ENCODE results near the gene SOD1.

SOD1 gene

GRCh38 chr21:31670070-31670469 is 10.6 kb downstream of the SOD1 start:
- peaks cover 43 to 49% (median 44%) of the 10 kb centered on the region in 3 donors for H3K36me3 ChIP-seq
- H3K9me3 ChIP-seq, result no peaks in the 10 kb centered on the region
- no peaks in the 10 kb centered on the region for H3K27me3 ChIP-seq
- intact Hi-C loops (cut with DNase I; ENCODE audit: low total_unique reads), result no loop called here
- H3K4me3 ChIP-seq, result no peak overlapping the region
- no peak for DNase-seq
- peaks cover 0 to 6% (median 0%) of the 10 kb centered on the region in 4 donors for H3K4me1 ChIP-seq
- no peak for TF ChIP-seq CTCF (IDR thresholded peaks at IDR 0.05)
- no peak overlapping the region for H3K27ac ChIP-seq

GRCh38 chr21:31671146-31671716 is 11.7 kb downstream of the SOD1 start:
- no peaks in the 10 kb centered on the region for H3K27me3 ChIP-seq
- TF ChIP-seq CTCF (IDR thresholded peaks at IDR 0.05), result no peak
- intact Hi-C loops (cut with DNase I; ENCODE audit: low total_unique reads), result no loop called here
- DNase-seq, result no peak
- H3K4me3 ChIP-seq, result no peak overlapping the region
- H3K9me3 ChIP-seq, result no peaks in the 10 kb centered on the region
- no peaks in the 10 kb centered on the region for H3K4me1 ChIP-seq
- H3K36me3 ChIP-seq, result peaks cover 43 to 48% (median 44%) of the 10 kb centered on the region in 3 donors
- H3K27ac ChIP-seq, result no peak overlapping the region

GRCh38 chr21:31671931-31672330 is 12.4 kb downstream of the SOD1 start:
- no peaks in the 10 kb centered on the region for H3K9me3 ChIP-seq
- no peak for DNase-seq
- no peak for TF ChIP-seq CTCF (IDR thresholded peaks at IDR 0.05)
- H3K4me3 ChIP-seq, result no peak overlapping the region
- H3K27ac ChIP-seq, result no peak overlapping the region
- no peaks in the 10 kb centered on the region for H3K27me3 ChIP-seq
- H3K36me3 ChIP-seq, result peaks cover 36 to 45% (median 42%) of the 10 kb centered on the region in 3 donors
- intact Hi-C loops (cut with DNase I; ENCODE audit: low total_unique reads), result no loop called here
- no peaks in the 10 kb centered on the region for H3K4me1 ChIP-seq

- TF ChIP-seq CTCF (IDR thresholded peaks at IDR 0.05), result no peak
- no peak for DNase-seq
Observed at GRCh38 chr21:31673321-31673912, 13.9 kb downstream of the SOD1 start.

GRCh38 chr21:31675318-31675717 is 15.8 kb downstream of the SOD1 start:
- H3K4me1 ChIP-seq, result no peaks in the 10 kb centered on the region
- DNase-seq, result no peak
- intact Hi-C loops (cut with DNase I; ENCODE audit: low total_unique reads), result no loop called here
- TF ChIP-seq CTCF (IDR thresholded peaks at IDR 0.05), result no peak
- no peak overlapping the region for H3K4me3 ChIP-seq
- H3K9me3 ChIP-seq, result no peaks in the 10 kb centered on the region
- peaks cover 11 to 29% (median 11%) of the 10 kb centered on the region in 3 donors for H3K36me3 ChIP-seq
- H3K27me3 ChIP-seq, result no peaks in the 10 kb centered on the region
- no peak overlapping the region for H3K27ac ChIP-seq

More at GRCh38 chr21:31673321-31673912, 13.9 kb downstream of the SOD1 start:
- no peak overlapping the region for H3K27ac ChIP-seq
- no peaks in the 10 kb centered on the region for H3K4me1 ChIP-seq
- intact Hi-C loops (cut with DNase I; ENCODE audit: low total_unique reads), result no loop called here
- H3K27me3 ChIP-seq, result no peaks in the 10 kb centered on the region
- H3K36me3 ChIP-seq, result peaks cover 21 to 30% (median 27%) of the 10 kb centered on the region in 3 donors
- H3K4me3 ChIP-seq, result no peak overlapping the region
- H3K9me3 ChIP-seq, result no peaks in the 10 kb centered on the region
